Measurements from ENCODE around the gene C9orf50. TPM values are rescaled to one million over a fixed set of nuclear protein-coding genes. Genes with fewer than 3 reads are reported as not detected.
A peak's percentile ranks its signal among the peaks of the same experiment; 100 is the strongest.

The C9orf50 gene
- total RNA-seq, 1 experiment from 2014 or later = not detected

- no peaks in the 10 kb centered on the region for H3K9me3 ChIP-seq (ENCODE audit: control insufficient read depth, low read depth, low read length)
- Mint-ChIP-seq H3K27me3 (ENCODE audit: low read depth) (peaks cover 16% of the 10 kb centered on the region), H3K27ac (no peak overlapping the region), H3K9me3 (no peaks in the 10 kb centered on the region; a peak in 1 of 5 replicates), H3K4me3 (peak overlapping the region in 1 of 2 experiments; percentile 34; a peak in 2 of 5 replicates), H3K4me1 (peaks cover 27 to 37% of the 10 kb centered on the region in 2 experiments), H3K36me3 (ENCODE audit: insufficient read depth in 1 of 3, low read depth in 3 of 3) (no peaks in the 10 kb centered on the region)
- no peak overlapping the region for H2AK5ac ChIP-seq (ENCODE audit: insufficient read length, low read length)
- no peaks in the 10 kb centered on the region for H4K20me1 ChIP-seq (ENCODE audit: control insufficient read depth, insufficient read depth, insufficient read length)
- H3T11ph ChIP-seq (ENCODE audit: low read length) = no peak overlapping the region
- H2BK12ac ChIP-seq (ENCODE audit: insufficient read length, low read depth, low read length) = no peak overlapping the region
- no peak overlapping the region for H2BK20ac ChIP-seq (ENCODE audit: low read depth, low read length, poor library complexity, severe bottlenecking)
- TF ChIP-seq CTCF (conservative IDR thresholded peaks at IDR 0.05) = no peak
- H3K27ac ChIP-seq (ENCODE audit: insufficient read length, low read depth, low read length) = no peak overlapping the region
- DNase-seq = no peak
- peaks cover 2% of the 10 kb centered on the region for H3K23me2 ChIP-seq (ENCODE audit: insufficient read length, low read depth, low read length, poor library complexity, severe bottlenecking)
- no peak overlapping the region for H2AFZ ChIP-seq (ENCODE audit: low read length)
- H3K4ac ChIP-seq (ENCODE audit: low read depth, low read length) = no peak overlapping the region
- H3K79me1 ChIP-seq (ENCODE audit: insufficient read depth, low read depth, low read length, poor library complexity, severe bottlenecking) = no peaks in the 10 kb centered on the region
- H3K56ac ChIP-seq (ENCODE audit: insufficient read length, low read depth, low read length) = no peak overlapping the region
- no peak overlapping the region for H2BK120ac ChIP-seq (ENCODE audit: low read depth, low read length, poor library complexity, severe bottlenecking)
- peaks cover 7% of the 10 kb centered on the region; the same call in 1 of the 2 replicates for H3K4me1 ChIP-seq (ENCODE audit: insufficient read depth, low read length)
- 0 out of 2 replicates have a peak, but pooled peaks cover 2% of the 10 kb centered on the region for H3K27me3 ChIP-seq (ENCODE audit: insufficient read depth, low read length)
- no peak overlapping the region for H2BK15ac ChIP-seq (ENCODE audit: low read depth, low read length)
- H3K79me2 ChIP-seq (ENCODE audit: insufficient read depth, low read length) = no peaks in the 10 kb centered on the region
- H3K14ac ChIP-seq (ENCODE audit: insufficient read depth, low read length) = no peak overlapping the region
- no peak overlapping the region for H3K9ac ChIP-seq (ENCODE audit: extremely low read depth, insufficient read length, low read length)
- no CpG with 5 or more reads among the region's 10 CpGs for WGBS (ENCODE audit: extremely low coverage, insufficient read length, low lambda C conversion rate)
- H3K4me2 ChIP-seq (ENCODE audit: insufficient read depth, insufficient read length, low read length) = no peak overlapping the region
- H3K18ac ChIP-seq (ENCODE audit: insufficient read length, low read depth, low read length) = no peak overlapping the region
- no peak overlapping the region for H3K23ac ChIP-seq (ENCODE audit: insufficient read length, low read depth, low read length)
- no peak overlapping the region for H4K5ac ChIP-seq (ENCODE audit: insufficient read length, low read depth, low read length)
- H4K8ac ChIP-seq (replicated peaks; ENCODE audit: insufficient read length, low read depth, low read length) = no peak overlapping the region
- no peak overlapping the region for H2BK5ac ChIP-seq (ENCODE audit: insufficient read length, low read length)
- H4K91ac ChIP-seq (ENCODE audit: insufficient read length, low read depth, low read length) = no peak overlapping the region
These were observed 18.1 kb downstream of the C9orf50 start for GRCh38 chr9:129602598-129603415.

All from H9 (cell line).